ENCODE data around the gene TGFB1I1.

- TF ChIP-seq CTCF (IDR thresholded peaks at IDR 0.05), result no peak
- TF ChIP-seq POLR2A (IDR thresholded peaks at IDR 0.05), result no peak
Measured at GRCh38 chr16:31460582-31461002, 11.4 kb upstream of the TGFB1I1 start.

Measured in lower leg skin (tissue), 3 donors.